NCI-H2171 treated with DMSO at 0.1 percent for 48 hours (cell line): ENCODE measurements around the gene CAPN8.

ENCODE experiments used
- DNase-seq: peaks from one replicate; lab custom pipeline; 2025; lab: John Stamatoyannopoulos, UW

The CAPN8 gene

GRCh38 chr1:223702735-223703667 lies 37.5 kb upstream of the CAPN8 start:
- DNase-seq = no peak

GRCh38 chr1:223700942-223701637 lies 35.6 kb upstream of the CAPN8 start:
- no peak for DNase-seq

DNA sequence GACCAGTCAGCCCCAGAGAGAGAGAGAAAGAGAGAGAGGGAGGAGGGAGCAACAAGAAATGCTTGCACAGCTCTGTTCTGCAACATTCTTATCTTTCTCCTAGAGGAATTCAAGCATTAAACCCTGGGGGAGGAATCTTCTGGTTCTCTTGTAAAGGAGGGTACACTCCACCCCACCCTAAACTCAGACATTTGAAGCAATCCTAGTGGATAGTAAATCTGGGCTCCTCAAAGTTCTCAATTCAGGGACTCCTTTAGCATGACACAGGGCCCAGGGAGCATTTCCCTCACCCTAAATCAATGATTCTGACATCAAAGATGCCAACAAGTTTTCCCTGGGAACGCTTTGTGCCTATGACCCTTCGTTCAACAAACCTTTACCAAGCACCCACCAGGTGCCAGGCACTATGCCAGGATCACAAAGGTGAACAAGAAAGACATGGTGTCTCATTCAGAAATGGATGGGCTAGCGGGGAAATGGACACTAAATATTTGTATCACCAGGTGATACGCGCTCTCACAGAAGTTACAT lies 35.0 kb upstream of the CAPN8 start:
- no peak for DNase-seq

- no peak for DNase-seq
These were observed 30.4 kb upstream of the CAPN8 start for GRCh38 chr1:223695941-223696340.

GRCh38 chr1:223695014-223695548 lies 29.6 kb upstream of the CAPN8 start:
- DNase-seq = no peak

DNA sequence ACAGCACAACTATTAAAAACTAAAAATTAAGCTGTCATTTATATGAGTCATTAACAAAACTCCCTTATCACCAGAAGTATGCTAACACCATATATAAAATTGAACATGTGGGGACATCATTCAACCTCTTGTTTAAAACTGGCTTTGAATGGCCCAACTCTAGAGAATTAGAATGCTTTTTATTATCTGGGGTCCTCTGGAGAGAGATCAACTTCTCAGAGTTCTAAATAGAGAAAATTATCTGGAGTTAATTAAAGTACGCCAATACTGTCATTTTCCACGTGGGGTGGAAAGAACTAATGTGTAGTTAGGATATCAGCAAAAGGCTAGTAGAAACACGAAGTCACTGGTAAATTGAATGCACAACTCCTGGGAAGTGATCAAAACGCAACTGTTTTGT lies 25.6 kb upstream of the CAPN8 start:
- no peak for DNase-seq

DNA sequence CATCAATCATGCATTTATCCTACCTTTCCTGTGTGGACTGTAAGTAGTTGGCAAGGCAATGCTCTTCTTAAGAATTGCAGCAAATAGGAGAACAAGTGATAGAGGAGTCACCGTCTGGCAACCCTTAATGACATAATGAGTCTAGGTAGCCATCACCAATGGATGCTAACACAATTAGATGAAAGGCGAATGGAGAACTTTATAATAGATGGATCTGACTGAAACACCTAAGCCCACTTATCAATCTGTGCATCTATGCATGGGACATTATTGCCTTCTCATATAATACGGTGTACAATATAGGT lies 18.9 kb upstream of the CAPN8 start:
- DNase-seq = no peak

GRCh38 chr1:223683586-223684487 lies 18.3 kb upstream of the CAPN8 start:
- peak; percentile 86 for DNase-seq

DNA sequence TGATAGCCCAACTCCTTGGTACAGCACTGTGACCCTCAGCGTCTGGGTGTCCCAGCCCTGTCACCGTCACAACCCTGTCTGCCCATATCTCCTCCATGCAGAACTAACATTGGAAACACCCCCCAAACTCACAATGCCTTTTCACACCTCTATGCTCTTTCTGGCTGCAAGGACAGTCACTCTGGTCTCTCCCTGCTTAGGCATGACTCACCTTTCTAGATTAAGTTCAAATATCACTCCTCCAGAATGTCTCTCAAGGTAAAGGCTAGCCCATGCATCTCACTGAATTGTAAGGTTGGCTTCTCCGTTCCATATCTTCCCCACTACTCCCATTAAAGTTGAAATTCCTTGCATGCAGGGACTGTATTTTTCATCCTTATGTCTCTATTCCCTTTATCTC lies 17.0 kb upstream of the CAPN8 start:
- no peak for DNase-seq

DNA sequence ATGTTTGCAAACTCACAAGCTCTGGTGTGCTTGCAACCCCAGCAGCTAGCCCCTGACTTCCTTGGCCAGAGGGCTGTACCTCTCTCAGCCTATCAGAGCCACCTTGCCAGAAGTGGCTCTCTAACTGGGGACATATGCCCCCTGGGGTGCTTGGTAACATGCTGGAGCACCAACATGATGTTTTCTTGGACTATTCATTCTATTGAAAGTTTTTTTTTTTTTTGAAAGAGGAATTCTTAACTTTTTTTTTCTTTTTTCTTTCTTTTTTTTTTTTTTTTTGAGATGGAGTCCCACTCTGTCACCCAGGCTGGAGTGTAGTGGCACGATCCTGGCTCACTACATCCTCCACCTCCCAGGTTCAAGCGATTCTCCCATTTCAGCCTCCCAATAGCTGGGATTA lies 14.7 kb upstream of the CAPN8 start:
- no peak for DNase-seq

DNA sequence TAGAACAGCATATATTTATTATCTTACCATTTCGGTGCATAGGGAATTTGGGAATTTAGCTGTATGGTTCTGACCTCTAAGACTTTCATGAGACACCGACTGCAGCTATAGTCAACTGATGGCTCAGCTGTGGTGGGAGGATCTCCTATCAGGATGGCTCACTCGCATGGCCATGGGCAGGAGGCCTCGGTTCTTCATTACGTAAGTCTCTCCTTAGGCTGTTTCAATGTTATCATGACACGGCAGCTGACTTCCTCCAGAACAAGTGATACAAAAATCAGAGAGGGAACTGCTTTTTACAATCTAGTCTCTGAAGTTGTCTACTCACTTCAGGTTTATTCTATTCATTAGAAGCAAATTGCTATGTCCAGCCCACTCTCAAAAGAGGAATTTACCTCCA lies 13.3 kb upstream of the CAPN8 start:
- no peak for DNase-seq

GRCh38 chr1:223674119-223674890 lies 8.8 kb upstream of the CAPN8 start:
- DNase-seq = no peak

GRCh38 chr1:223670458-223671159 lies 5.1 kb upstream of the CAPN8 start:
- no peak for DNase-seq

DNA sequence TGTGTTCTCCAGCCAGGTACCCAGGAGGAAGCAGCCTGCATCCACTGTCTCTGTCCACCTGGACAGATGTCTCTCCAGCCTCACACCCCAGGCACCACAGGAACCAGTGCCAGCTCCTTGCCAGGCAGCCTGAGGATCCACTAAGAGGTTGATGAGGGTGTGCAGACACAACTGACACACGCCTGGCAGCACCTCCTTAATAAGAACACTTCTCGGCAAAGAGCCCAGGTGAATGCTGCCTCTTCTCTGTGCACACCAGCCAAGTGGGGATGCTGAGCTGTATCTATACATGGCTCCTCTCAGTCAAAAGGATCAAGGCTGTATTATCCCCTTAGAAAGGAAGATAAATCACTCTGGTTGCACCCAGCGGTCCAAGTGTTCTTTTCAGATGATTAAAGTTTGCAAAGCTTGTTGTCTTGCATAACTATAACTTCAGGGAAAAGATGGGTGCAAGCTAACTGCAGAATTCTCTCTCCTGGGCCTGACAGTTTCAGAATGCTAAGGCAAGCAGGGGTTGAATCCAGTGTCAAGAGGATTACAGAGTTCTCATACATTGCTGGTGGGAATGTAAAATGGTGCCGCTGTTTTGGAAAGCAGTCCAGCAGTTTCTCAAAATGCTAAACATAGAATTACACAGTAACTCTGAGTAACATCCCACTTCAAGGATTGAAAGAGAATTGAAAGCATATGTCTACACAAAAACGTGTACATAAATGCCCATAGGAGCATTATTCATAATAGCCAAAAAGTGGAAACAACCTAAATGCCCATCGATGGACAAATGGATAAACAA lies 3.7 kb upstream of the CAPN8 start:
- no peak for DNase-seq

DNA sequence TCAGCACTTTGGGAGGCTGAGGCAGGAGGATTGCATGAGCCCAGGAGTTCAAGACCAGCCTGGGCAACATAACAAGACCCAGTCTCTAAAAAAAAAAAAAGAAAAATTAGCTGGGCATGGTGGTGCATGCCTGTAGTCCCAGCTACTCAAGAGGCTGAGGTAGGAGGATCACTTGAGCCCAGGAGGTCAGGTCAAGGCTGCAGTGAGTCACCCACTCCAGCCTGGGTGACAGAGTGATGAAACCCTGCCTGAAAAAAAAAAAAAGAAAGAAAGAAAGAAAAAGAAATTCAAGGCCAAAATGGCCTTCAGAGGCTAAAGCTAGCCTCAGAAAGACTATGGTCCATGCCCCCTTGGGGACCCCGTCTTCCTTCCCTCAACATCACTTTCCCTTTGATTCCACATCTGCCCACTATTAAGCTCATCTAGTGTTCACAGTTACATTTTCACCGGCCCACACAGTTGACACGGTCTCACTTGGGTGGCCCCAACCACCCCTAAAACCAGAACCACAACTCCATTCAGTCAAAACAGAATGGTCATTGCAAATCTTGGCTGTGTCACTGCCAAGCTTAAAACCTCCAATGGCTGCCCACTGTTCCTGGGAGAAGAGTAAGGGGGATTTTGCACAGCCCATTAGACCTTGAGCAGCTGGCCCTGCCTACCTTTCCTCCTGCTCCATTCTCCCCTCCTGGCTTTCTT lies 2.1 kb upstream of the CAPN8 start:
- DNase-seq = no peak

GRCh38 chr1:223664106-223664505 lies 1.4 kb downstream of the CAPN8 start:
- no peak for DNase-seq

DNA sequence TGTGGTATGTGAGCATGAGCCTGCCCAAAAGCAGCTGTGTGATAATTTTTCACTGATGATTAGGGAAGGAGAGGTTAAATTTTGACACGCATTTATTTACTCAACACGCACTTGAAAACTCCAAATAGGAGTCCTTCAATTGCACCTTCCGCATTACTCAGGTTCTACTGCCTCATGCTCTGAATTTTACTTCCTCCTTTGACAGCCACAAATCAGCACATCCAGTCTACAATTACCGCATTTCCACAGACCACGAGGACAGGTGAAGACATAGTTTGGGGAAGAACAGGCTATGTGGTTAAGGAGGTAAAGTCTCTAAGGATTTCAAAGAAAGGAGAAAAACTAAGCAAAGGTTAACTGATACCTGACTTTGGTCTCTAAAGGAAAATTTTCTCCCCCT lies 2.6 kb downstream of the CAPN8 start:
- no peak for DNase-seq

DNA sequence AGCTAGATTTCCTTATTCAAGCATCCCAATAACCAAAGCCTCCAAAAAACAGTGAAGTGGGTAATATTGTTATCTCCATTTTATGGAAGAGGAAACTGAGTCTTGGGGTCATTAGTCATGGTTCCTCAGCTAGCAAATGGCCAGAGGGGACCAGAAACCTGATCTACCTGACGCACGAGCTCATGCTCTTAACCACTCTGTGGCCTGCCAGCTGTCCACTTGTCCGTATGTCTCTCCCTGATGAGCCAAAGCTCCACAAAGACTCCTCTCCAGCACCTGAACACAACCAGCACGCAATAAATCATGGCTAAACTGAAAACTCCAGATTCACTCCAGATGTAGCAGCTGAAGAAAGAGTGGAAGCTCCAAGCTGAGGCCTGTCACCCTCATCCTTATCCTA lies 5.8 kb downstream of the CAPN8 start:
- no peak for DNase-seq

GRCh38 chr1:223657978-223658377 lies 7.5 kb downstream of the CAPN8 start:
- DNase-seq = no peak
